ENCODE data around the gene BCKDHB. TPM values are rescaled to one million over a fixed set of nuclear protein-coding genes. Genes with fewer than 3 reads are reported as not detected.
A peak's percentile ranks its signal among the peaks of the same experiment; 100 is the strongest.

Gene BCKDHB
- total and polyA plus RNA-seq, 2 of the 4 experiments (the other 2 are of a cell fraction) = 11.2 to 11.8 TPM

DNA sequence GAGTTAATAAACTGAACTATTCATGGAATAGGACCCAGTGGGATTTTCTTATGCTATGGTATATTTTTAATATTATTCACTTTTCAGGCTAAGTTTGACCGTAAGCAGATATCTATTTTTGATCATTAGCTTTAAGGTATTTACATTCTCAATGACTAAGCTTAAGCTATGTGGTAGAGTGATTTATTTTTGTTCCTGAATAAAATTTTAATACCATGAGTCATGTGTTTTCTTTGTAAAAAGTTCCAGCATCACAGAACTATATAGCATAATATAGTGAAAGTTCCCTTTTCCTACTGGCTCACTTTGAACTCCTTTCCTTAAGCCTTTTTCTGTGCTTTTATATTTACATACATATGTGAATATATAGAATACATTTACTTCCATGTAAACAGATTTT lies 75.8 kb downstream of the BCKDHB start:
- peaks cover 0 to 9% of the 10 kb centered on the region in 2 experiments; a peak in 2 of 4 replicates for H3K79me1 ChIP-seq (ENCODE audit: low read depth in 1 of 2, low read length in 2 of 2)
- peak overlapping the region; percentile 6; the same call in 1 of the 2 replicates for H3K4ac ChIP-seq (ENCODE audit: low read depth, low read length)
- peaks cover 5% of the 10 kb centered on the region for H3K4me1 ChIP-seq (ENCODE audit: control insufficient read depth, insufficient read depth, low read length)
- H3K18ac ChIP-seq (ENCODE audit: low read depth, low read length) = peak overlapping the region; percentile 67; the same call in 1 of the 2 replicates
- no CpG with 5 or more reads among the region's 1 CpG for WGBS, 2 experiments (ENCODE audit: extremely low coverage in 2 of 2, insufficient read length in 1 of 2)
- DNase-seq = peak; percentile 81
- peaks cover 5% of the 10 kb centered on the region for H3K9me1 ChIP-seq (ENCODE audit: insufficient read depth, low read length)
- TF ChIP-seq, protein P1, sequence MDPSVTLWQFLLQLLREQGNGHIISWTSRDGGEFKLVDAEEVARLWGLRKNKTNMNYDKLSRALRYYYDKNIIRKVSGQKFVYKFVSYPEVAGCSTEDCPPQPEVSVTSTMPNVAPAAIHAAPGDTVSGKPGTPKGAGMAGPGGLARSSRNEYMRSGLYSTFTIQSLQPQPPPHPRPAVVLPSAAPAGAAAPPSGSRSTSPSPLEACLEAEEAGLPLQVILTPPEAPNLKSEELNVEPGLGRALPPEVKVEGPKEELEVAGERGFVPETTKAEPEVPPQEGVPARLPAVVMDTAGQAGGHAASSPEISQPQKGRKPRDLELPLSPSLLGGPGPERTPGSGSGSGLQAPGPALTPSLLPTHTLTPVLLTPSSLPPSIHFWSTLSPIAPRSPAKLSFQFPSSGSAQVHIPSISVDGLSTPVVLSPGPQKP (IDR thresholded peaks at IDR 0.05; ENCODE audit: borderline replicate concordance, low read depth, low read length) = no peak
- TF ChIP-seq CEBPB (IDR thresholded peaks at IDR 0.05; ENCODE audit: low read depth, low read length) (no peak), FOS (IDR thresholded peaks at IDR 0.05; ENCODE audit: low read depth, low read length) (peak; percentile 85)
- no peak overlapping the region for H3K4me3 ChIP-seq (ENCODE audit: insufficient read depth, low read depth, low read length)
- no peak overlapping the region for H2AK5ac ChIP-seq (ENCODE audit: low read depth, low read length)
- dilution Hi-C loops (cut with HindIII; ENCODE audit: low sequenced_read_pairs, unreplicated experiment) = no loop called here
- H4K20me1 ChIP-seq (ENCODE audit: insufficient read depth, low read length) = no peaks in the 10 kb centered on the region
- H2BK120ac ChIP-seq (ENCODE audit: low read depth, low read length) = peak overlapping the region; percentile 27; the same call in 1 of the 2 replicates
- ChIA-PET POLR2A (ENCODE audit: unreplicated experiment) (no interaction called here), CTCF (interaction anchor here (0.6 to 1.4 kb wide), 2 partner anchors 9 to 849 kb away, joined by 4 to 5 read pairs; no protein-coding TSS in a partner anchor)
- in situ Hi-C loops (cut with MboI; ENCODE audit: low sequenced_read_pairs) = no loop called here
- no peak overlapping the region for H2AFZ ChIP-seq (replicated peaks; ENCODE audit: low read length, poor library complexity)
- H2BK5ac ChIP-seq (ENCODE audit: low read depth, low read length, poor library complexity, severe bottlenecking) = peak overlapping the region; percentile 70
- no peak overlapping the region for H4K5ac ChIP-seq (ENCODE audit: low read depth, low read length)
- no peak overlapping the region for H3K14ac ChIP-seq (replicated peaks; ENCODE audit: low read depth, low read length)
- H4K91ac ChIP-seq (ENCODE audit: insufficient read depth, low read depth, low read length) = no peak overlapping the region
- no peak overlapping the region for H2AK9ac ChIP-seq (replicated peaks; ENCODE audit: low read depth, low read length, poor library complexity)
- no peaks in the 10 kb centered on the region for H3K9me3 ChIP-seq (ENCODE audit: control insufficient read depth, insufficient read depth, low read length)
- peak overlapping the region; percentile 87; the same call in 1 of the 2 replicates for H3K4me2 ChIP-seq (ENCODE audit: low read depth, low read length)
- peak; percentile 87 for ATAC-seq (ENCODE audit: low read depth)
- H2BK15ac ChIP-seq (ENCODE audit: low read depth, low read length) = no peak overlapping the region
- no peaks in the 10 kb centered on the region for H3K36me3 ChIP-seq (ENCODE audit: control insufficient read depth, insufficient read depth, low read length)
- peak overlapping the region; percentile 33; the same call in 1 of the 2 replicates for H3K56ac ChIP-seq (ENCODE audit: extremely low read depth, insufficient read depth, low read length)
- no TSS peak for BruUV-seq (replicated peaks)
- H3K9ac ChIP-seq (ENCODE audit: low read depth, low read length) = no peak overlapping the region
- no peak overlapping the region for H2BK20ac ChIP-seq (ENCODE audit: low read depth, low read length)
- no peaks in the 10 kb centered on the region for H3K27me3 ChIP-seq (ENCODE audit: control insufficient read depth, insufficient read depth, low read length)
- H4K8ac ChIP-seq (ENCODE audit: low read depth in 2 of 2, low read length in 2 of 2) = peak overlapping the region in 1 of 2 experiments; percentile 26; a peak in 1 of 4 replicates
- no peak overlapping the region for H3K23ac ChIP-seq (ENCODE audit: low read depth, low read length)
- H3K27ac ChIP-seq (ENCODE audit: insufficient read depth, low read length) = no peak overlapping the region
- intact Hi-C loops (cut with micrococcal nuclease) = no loop called here

All from IMR-90 (cell line).